Measurements from ENCODE around the gene ZNF296. TPM values are rescaled to one million over a fixed set of nuclear protein-coding genes. Genes with fewer than 3 reads are reported as not detected.

ZNF296 gene
- total RNA-seq, 1 experiment from 2014 or later, result 3.7 TPM

GRCh38 chr19:45097776-45098520 lies 21.7 kb upstream of the ZNF296 start:
- TF ChIP-seq CTCF (conservative IDR thresholded peaks at IDR 0.05) (no peak), EZH2 (IDR thresholded peaks at IDR 0.05; ENCODE audit: low read depth) (no peak)
- Histone ChIP-seq H3K4me3 (no peak overlapping the region), H3K4me2 (peak overlapping the region; percentile 39), H3K36me3 (ENCODE audit: low read depth) (no peaks in the 10 kb centered on the region), H3K4me1 (replicated peaks; ENCODE audit: insufficient read depth) (peaks cover 25% of the 10 kb centered on the region), H3F3A (ENCODE audit: insufficient read depth, low read depth) (no peaks in the 10 kb centered on the region), H3K79me2 (ENCODE audit: low read depth) (peaks cover 98% of the 10 kb centered on the region), H3K9me3 (ENCODE audit: insufficient read depth, low read depth) (no peaks in the 10 kb centered on the region), H2AFZ (no peak overlapping the region), H3K27me3 (ENCODE audit: insufficient read depth, low read depth) (no peaks in the 10 kb centered on the region), H3K27ac (no peak overlapping the region), H3K9me2 (ENCODE audit: insufficient read depth) (no peaks in the 10 kb centered on the region), H4K20me1 (ENCODE audit: insufficient read depth) (peaks cover 82% of the 10 kb centered on the region)
- peak; percentile 54 to 69 for DNase-seq
- ChIA-PET POLR2A (ENCODE audit: unreplicated experiment) (interaction anchor here (0.5 to 0.8 kb wide), 3 partner anchors 33 to 183 kb away, joined by 3 to 30 read pairs (median 9); partner anchors contain the start of gene TRAPPC6A), CTCF (interaction anchor here (0.6 to 1.5 kb wide), 4 partner anchors 8 to 289 kb away, joined by 3 to 5 read pairs (median 3); partner anchors contain the start of gene BCAM)
- intact Hi-C loops (cut with micrococcal nuclease; ENCODE audit: unreplicated experiment), result loop anchor here (10.0 kb wide), 2 partner anchors 147 to 307 kb away; partner anchors contain the start of genes EXOC3L2, POLR1G and PPP1R13L
- no TSS peak for BruUV-seq (replicated peaks)

- Histone ChIP-seq H3K79me2 (ENCODE audit: low read depth) (peaks cover 93% of the 10 kb centered on the region), H4K20me1 (ENCODE audit: insufficient read depth) (peaks cover 77% of the 10 kb centered on the region), H2AFZ (no peak overlapping the region), H3K4me1 (replicated peaks; ENCODE audit: insufficient read depth) (peaks cover 25% of the 10 kb centered on the region), H3K27ac (no peak overlapping the region), H3K36me3 (ENCODE audit: low read depth) (no peaks in the 10 kb centered on the region), H3K27me3 (ENCODE audit: insufficient read depth, low read depth) (no peaks in the 10 kb centered on the region), H3K9me2 (ENCODE audit: insufficient read depth) (no peaks in the 10 kb centered on the region), H3F3A (ENCODE audit: insufficient read depth, low read depth) (peaks cover under 1% of the 10 kb centered on the region; the same call in 1 of the 2 replicates), H3K9me3 (ENCODE audit: insufficient read depth, low read depth) (no peaks in the 10 kb centered on the region), H3K4me2 (no peak overlapping the region), H3K4me3 (no peak overlapping the region)
- ChIA-PET CTCF (interaction anchor here (0.7 kb wide), 1 partner anchor 9 kb away, joined by 3 read pairs; no protein-coding TSS in a partner anchor), POLR2A (ENCODE audit: unreplicated experiment) (no interaction called here)
- intact Hi-C loops (cut with micrococcal nuclease; ENCODE audit: unreplicated experiment), result loop anchor here (10.0 kb wide), 2 partner anchors 147 to 307 kb away; partner anchors contain the start of genes EXOC3L2, POLR1G and PPP1R13L
- no TSS peak for BruUV-seq (replicated peaks)
- no peak for TF ChIP-seq CTCF (conservative IDR thresholded peaks at IDR 0.05)
- TF ChIP-seq EZH2 (IDR thresholded peaks at IDR 0.05; ENCODE audit: low read depth), result no peak
- no peak for DNase-seq
These were observed 21.1 kb upstream of the ZNF296 start for GRCh38 chr19:45097450-45097775.

- Histone ChIP-seq H3K4me2 (no peak overlapping the region), H3K79me2 (ENCODE audit: low read depth) (peaks cover 86% of the 10 kb centered on the region), H3K27ac (no peak overlapping the region), H3K27me3 (ENCODE audit: insufficient read depth, low read depth) (no peaks in the 10 kb centered on the region), H2AFZ (no peak overlapping the region), H3F3A (ENCODE audit: insufficient read depth, low read depth) (peaks cover 7% of the 10 kb centered on the region; the same call in 1 of the 2 replicates), H3K4me3 (no peak overlapping the region), H3K4me1 (replicated peaks; ENCODE audit: insufficient read depth) (peaks cover 25% of the 10 kb centered on the region), H3K36me3 (ENCODE audit: low read depth) (no peaks in the 10 kb centered on the region), H3K9me2 (ENCODE audit: insufficient read depth) (no peaks in the 10 kb centered on the region), H3K9me3 (ENCODE audit: insufficient read depth, low read depth) (no peaks in the 10 kb centered on the region), H4K20me1 (ENCODE audit: insufficient read depth) (peaks cover 71% of the 10 kb centered on the region)
- no peak for TF ChIP-seq CTCF (conservative IDR thresholded peaks at IDR 0.05)
- TF ChIP-seq EZH2 (IDR thresholded peaks at IDR 0.05; ENCODE audit: low read depth), result no peak
- no peak for DNase-seq
- BruUV-seq (replicated peaks), result no TSS peak
- intact Hi-C loops (cut with micrococcal nuclease; ENCODE audit: unreplicated experiment), result loop anchor here (10.0 kb wide), 2 partner anchors 148 to 308 kb away; partner anchors contain the start of genes EXOC3L2, POLR1G and PPP1R13L
- ChIA-PET POLR2A (ENCODE audit: unreplicated experiment) (no interaction called here), CTCF (no interaction called here)
These were observed 20.4 kb upstream of the ZNF296 start for GRCh38 chr19:45096700-45097099.

Measured in PC-9 (cell line).